Inferior parietal cortex (tissue), 1 donor: ENCODE results near the gene ZSWIM4.

Experiments used
- DNase-seq: peaks from one replicate; pipeline ENCODE4 v3.0.0-alpha.2; 2016; ENCODE audit errors: extremely low spot score

The ZSWIM4 gene

GRCh38 chr19:13808856-13809255 is 13.6 kb downstream of the ZSWIM4 start:
- no peak for DNase-seq

- DNase-seq = no peak
These were observed 17.3 kb downstream of the ZSWIM4 start for GRCh38 chr19:13812544-13812943.

- DNase-seq = no peak
These were observed 17.9 kb downstream of the ZSWIM4 start for GRCh38 chr19:13813147-13813546.

GRCh38 chr19:13814550-13814949 is 19.3 kb downstream of the ZSWIM4 start:
- DNase-seq = no peak

GRCh38 chr19:13817018-13817614 is 21.9 kb downstream of the ZSWIM4 start:
- no peak for DNase-seq

GRCh38 chr19:13817615-13818371 is 22.6 kb downstream of the ZSWIM4 start:
- no peak for DNase-seq

- no peak for DNase-seq
These were observed 24.0 kb downstream of the ZSWIM4 start for GRCh38 chr19:13819238-13819637.

- DNase-seq = no peak
These were observed 26.0 kb downstream of the ZSWIM4 start for GRCh38 chr19:13821292-13821691.

- no peak for DNase-seq
These were observed 28.0 kb downstream of the ZSWIM4 start for GRCh38 chr19:13823256-13823655.

GRCh38 chr19:13823901-13824300 is 28.7 kb downstream of the ZSWIM4 start:
- DNase-seq = no peak

GRCh38 chr19:13824703-13825102 is 29.5 kb downstream of the ZSWIM4 start:
- DNase-seq = no peak

GRCh38 chr19:13825489-13826441 is 30.5 kb downstream of the ZSWIM4 start:
- no peak for DNase-seq

- no peak for DNase-seq
These were observed 31.5 kb downstream of the ZSWIM4 start for GRCh38 chr19:13826652-13827235.

- no peak for DNase-seq
These were observed 32.4 kb downstream of the ZSWIM4 start for GRCh38 chr19:13827656-13828055.

- no peak for DNase-seq
These were observed 35.0 kb downstream of the ZSWIM4 start for GRCh38 chr19:13830114-13830740.

- no peak for DNase-seq
These were observed 35.7 kb downstream of the ZSWIM4 start for GRCh38 chr19:13830741-13831536.

- no peak for DNase-seq
These were observed 36.6 kb downstream of the ZSWIM4 start for GRCh38 chr19:13831537-13832467.

GRCh38 chr19:13833330-13834243 is 38.3 kb downstream of the ZSWIM4 start:
- peak; percentile 82 for DNase-seq
